HuH-7.5 (cell line): ENCODE data around the gene GNGT2.

ENCODE experiments used
- DNase-seq: peaks from one replicate; pipeline ENCODE4 v3.0.0; 2011; ENCODE audit warnings: low spot score

The GNGT2 gene

DNA sequence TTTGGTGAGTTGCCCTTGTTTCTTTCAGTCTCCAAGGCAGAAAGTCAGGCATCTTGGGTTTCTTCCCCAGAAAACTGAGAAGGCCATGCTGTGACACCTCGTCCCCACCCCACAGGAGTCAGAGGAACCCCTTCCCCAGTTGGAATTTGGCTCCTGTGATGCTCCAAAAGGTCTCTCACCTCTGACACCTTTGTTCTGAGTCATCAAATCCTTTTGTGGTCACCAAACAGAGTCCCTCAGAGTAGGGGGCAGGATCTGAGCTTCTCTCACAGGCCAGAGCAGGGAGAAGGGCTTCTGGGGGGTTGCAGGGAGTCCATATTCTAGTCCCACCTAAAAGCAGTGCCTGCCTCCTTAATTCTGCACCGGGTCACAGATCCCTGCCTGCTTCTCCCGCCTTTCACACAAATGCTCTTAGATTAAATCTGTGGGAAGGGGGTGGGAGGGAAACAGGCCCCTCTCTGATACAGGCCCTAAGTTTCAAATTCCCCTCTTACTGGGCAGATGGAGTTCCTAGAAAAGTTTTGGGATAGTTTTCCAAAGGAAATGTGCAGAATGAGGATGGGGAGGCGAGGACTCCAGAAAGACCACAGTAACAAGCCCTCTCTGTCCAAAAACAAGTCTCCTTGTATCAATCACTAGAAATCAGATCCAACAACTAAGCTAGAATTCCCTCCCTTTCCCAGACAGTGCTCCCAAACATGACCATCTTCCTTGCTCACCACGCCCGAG, 18.9 kb upstream of the GNGT2 start:
- DNase-seq = no peak

DNA sequence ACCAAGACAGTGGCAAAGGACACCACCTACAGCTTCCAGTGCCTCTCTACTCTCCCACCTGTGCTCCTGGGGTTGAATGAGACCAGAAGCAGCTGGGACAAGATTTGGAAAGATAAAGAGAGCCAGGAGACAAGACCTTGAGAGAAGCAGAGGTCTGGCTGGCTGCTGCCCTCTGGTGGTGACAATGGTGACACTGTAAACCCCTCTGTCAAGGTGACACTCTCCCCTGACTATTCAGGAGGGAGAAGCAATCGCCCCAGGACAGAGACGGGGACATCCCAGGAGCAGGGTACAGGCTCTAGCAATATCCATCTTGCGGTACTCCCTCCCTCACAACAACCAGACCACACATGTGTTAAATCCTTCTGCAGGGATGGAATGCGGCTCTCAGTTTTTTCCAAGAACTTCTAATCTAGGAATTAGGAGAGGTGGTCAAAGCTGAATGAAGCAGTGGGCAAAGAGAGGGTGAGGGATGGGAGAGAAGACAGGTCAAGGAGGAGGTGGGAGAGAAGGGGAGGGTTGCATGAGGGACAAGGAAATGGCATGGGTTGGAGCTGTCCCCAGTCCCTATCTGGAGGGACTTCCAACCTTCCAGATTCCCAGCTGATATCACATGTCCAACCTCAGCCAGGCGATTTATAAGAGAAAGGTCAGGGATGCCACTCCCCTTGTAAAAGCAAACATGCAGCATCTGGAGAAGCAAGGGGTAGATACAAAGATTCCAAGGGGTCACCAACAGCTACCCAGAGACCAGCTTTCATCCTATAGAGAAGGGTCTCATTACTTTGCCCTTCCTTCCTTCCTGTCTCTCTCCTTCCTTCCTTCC, 17.3 kb upstream of the GNGT2 start:
- peak; percentile 94 for DNase-seq

DNA sequence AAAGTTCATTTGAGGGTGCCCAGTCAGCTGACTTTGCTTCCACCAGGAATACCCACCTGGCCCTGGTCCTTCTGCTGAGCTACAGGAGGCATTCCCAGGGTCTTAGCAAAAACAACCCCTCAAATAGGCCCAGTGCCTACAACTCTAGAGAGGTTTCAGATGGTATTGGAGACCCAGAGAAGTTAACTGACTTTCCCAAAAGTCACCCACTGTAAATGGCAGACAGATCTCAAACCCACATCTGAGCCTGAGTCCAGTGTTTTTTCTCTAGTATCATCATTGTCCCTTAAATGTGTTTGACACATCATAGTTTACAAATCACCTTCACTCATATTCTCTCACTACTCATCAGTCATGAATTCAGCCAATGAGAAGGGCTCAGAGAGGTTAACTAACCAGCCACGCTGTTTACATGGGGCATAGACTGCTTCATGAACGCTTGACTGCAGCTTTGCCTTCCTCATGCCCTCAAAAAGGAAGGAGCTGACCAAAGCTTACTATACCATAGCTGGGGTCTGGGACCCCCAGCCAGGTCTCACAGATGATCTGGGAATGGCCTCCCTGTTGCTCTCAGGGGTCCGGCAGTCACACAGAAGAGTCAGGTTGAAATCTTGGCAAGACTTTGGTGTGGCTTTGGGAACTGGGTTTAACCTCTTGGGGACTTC, 16.5 kb upstream of the GNGT2 start:
- DNase-seq = no peak

DNA sequence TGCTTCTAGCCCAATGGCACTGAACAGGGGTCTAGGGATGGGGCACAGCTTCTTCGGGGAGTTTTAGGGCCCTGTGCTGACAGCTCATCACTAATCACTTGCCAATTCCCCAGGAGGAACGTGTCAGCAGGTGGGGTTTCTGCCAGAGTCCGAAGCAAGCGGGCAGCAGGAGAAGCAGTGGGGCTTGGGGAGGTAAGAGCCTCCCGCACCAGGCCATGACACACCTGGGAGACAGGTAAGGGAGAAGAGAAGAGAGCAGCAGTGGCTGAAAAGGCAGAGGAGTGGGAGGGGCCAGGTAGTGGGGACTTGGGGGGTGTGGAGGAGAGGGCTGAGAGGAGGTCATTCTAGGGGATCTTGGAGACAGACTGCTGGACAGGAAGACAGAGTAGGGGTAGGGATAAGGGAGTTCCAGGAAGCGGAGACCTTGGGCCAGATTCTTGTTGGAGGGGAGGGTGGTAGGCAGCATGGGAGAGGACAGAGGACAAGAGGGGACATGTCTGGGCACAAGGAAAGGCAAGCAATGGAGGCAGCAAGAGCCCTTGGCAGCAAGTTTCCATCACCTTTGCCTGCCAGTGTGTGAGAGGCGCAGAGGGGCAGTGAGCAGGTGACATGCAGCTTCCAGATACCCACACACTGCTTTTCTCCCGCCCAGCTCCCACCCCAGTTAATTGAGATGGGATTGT, 15.3 kb upstream of the GNGT2 start:
- no peak for DNase-seq

DNA sequence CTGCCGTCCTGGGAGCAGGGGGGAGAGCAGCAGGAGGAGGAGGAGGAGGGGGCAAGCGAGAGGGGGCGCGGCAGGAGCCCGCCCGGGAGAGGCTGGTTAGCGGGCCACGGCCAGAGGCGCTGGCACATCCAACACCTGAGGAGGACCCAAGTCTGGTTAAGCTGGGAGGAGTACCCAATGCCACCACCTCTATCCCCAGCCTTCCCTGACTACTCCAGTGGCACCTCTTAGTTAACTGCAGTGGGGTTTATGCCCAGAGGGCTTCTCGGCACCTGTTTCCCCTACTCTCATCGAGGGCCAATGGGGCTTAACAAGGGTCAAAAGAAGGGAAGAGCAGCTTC, 14.6 kb upstream of the GNGT2 start:
- DNase-seq = no peak

DNA sequence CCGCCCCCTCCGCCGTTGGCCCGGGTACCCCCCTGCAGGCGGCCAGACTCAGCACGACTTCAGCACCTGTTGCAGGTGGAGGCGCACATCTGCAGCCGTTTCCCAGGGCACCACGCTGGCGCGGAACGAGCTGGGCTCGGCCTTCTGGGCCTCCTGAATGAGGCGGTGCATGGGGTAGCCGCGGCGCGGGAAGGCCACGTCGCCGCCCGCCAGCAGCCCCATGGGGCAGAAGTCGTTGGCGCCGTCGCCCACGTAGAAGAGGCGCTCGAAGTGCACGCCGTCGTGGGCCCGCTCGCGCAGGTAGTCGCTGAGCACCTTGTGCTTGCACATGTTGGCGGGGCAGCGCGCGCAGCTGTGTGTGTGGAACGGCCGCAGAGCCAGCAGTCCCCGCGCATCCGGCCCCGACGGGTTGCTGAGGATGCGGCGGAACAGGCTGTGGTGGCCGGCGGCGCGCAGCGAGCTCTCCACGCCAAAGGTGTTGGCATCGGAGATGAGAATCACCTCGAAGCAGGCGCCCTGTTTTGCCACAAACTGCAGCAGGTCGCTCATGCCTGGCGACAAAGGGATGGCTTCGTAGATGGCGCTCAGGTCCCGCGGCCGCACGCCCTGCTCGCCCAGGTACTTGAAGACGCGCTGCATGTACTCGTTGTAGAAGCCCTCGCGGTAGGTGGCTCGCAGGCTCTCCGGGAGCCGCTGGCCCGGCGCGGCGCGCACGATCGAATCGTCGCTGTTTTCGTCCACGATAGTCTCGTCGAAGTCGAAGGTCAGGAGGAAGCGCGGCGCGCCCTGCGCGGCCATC, 14.0 kb upstream of the GNGT2 start:
- no peak for DNase-seq

DNA sequence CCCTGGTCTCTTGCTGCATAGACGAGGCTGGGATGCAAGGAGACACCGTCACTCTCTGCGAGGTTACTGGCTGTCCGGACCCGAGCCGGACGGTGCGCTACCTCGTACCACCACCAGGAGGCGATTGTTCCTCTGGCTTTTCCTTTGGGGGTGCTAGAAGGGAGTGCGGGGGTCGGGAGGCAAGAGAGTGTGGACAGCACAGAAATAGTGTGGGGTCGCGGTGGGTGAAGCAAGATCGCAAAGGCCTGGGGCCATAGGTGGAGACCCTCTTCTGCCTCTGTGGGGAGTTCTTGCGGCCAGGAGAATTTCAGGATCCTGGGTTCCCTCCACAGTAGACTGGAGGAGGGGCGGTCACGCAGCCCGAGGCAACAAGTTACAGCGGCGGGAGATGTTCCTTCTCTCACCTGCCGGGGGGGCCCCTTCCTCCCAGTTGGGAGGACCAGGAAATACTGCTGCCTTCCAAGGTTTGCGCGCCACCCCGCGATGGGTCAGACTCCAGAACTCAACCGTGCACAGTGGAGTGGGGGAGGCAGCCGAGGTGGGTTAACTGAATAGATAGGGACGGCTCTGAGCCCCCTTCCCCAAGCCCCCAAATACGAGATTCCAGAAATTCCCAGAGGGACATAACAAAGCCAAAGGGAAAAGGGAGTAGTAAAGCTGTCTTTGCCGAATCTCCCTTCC, 13.3 kb upstream of the GNGT2 start:
- DNase-seq = peak; percentile 88

DNA sequence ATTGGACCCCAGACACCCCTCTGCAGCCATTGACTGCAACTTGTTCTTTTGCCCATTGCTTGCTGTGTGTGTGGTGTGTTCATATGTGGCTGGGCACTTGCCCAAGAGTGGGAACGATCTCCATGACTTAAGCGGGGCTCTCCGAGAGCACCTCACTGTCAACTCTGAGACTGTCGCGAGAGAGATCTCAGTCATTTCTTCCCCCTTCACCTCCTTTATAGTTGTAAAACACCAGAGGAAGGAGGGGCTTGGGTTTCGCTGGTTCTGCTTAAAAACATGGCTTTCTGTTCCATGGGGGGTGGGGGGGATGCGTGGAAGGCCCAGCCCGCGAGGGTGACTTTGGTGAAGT, 12.8 kb upstream of the GNGT2 start:
- no peak for DNase-seq

DNA sequence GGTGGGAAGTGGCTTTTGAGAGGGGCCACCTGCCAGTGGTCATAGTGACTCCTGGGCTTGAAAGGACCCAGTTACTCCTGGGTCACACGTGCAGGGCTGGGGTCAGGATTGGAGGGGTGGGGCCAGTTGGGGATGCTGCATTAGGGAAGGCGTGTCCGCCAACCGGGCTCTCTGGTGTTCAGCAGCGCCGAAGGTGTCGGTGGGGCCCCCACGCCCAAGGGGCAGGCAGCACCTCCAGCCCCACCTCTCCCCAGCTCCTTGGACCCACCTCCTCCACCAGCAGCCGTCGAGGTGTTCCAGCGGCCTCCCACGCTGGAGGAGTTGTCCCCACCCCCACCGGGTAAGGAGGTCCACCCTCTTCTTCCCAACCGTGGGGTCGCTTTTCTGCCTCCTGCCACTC, 9.6 kb upstream of the GNGT2 start:
- DNase-seq = no peak

DNA sequence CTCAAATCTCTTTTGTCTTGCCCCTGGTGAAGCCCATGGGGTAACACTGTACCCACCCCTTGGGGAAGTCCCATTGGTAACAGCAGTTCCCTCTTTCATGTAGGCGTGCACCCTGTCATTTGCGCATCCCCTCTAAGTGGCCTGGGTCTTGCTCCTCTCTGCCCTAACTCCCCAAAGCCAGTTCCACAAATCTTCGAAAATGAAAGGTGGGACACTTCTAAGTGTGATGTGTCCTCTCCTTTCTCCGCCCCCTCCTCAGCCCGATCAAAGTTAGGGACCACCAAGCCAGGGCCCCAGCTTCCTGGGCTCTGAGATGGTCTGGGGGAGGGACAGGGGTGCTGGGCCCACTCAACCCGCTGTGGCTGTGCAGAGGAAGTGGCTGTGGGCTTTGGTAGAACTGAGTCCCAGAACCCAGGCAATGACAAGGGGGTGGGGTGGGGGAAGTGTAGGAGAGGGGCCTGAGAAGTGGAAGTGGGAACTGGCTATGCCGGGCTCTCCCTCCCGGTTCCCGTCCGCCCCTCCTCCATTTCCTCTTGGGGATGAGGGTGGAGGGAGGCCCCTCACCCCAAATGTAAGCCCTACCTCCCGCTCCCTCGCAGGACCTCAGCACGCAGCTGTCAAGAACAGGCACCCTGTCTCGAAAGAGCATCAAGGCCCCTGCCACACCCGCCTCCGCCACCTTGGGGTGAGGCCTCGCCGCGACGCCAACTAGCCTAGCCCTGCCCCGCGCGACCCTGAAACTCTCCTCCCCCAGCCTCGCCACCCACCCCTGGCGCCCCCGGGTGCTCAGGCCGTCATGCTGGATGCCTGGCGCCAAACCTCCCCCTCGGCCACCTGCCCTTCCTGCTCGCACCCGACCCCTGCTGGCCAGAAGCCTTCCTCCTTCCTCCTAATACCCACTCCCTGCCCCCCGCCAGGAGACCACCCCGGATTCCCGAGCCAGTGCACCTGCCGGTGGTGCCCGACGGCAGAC, 8.9 kb upstream of the GNGT2 start:
- DNase-seq = no peak

DNA sequence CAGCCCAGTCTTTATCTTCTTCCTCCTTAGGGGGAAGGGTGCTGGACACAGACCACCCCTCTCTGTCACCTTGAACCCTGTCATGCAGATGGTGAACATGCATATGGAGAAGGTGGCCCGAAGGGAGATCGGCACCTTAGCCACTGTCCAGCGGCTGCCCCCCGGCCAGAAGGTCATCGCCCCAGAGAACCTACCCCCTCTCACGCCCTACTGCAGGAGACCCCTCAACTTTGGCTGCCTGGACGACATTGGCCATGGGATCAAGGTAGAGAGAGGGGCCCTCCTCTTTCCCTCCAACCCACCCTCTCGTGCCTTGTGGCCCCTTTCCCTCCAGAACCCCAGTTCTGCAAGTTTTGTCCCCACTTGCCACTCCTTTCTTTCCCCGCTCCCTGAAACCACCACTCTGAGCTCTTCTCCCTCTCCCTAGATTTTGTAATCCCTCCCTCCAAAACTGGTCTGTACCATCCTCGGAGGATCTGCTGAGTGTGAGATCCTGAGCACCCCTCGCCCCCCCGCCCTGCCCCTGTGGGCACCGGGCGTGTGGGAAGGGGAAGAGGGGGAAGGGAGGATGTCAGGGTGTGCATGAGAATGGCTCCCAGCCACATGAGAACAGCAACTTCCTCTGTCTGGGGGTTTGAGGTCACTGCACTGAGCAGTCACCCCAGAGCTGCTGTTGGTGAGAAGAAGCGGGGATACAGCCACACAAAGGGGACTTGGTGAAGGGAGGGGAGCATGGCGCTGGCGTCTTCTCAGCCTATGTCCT, 7.5 kb upstream of the GNGT2 start:
- DNase-seq = no peak

DNA sequence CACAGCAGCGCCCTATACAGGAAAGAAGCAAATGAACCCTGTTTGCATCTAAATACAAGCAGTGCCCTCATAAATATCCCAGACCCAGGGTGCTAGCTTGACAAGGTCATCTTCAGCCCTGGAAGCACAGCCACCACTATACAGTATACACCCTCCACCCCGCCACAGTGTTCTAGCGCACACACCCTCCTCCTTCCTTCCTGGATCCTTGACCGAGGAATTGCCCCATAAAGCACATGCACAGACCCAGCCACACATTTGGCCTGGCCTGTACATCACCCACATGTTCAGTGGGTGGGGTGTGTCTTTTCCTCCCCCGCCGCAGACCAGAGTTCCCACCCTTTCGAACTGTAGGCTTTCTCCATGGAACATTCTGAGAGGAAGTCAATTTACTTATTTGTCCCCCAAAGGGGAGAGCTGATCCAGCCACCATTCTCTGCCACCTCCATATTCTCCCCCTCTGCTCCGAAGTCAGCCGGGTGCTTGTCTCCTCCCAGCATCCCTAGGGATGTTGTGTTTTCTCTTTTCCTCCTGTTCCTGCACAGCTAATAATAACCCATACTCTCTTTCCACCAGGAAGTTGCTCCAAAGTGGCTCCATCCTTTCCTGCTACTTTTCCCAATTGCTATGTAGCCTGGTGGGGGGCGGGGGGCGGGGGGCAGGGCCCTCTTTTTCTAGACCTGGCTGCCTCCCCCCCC, 6.7 kb upstream of the GNGT2 start:
- DNase-seq = no peak

DNA sequence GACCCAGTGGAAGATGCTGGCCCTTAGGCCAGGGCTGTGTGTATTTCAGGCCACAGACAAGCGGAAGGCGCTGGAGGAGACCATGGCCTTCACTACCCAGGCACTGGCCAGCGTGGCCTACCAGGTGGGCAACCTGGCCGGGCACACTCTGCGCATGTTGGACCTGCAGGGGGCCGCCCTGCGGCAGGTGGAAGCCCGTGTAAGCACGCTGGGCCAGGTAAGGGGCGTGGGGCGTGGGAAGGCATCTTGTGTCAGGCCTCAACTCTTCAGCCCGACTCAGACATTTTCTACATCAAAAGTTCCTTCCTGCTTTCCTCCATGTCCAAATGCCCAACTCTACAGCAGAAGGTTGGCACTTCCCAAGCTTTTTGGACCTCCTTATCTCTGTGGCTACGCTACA, 6.1 kb upstream of the GNGT2 start:
- DNase-seq = no peak

DNA sequence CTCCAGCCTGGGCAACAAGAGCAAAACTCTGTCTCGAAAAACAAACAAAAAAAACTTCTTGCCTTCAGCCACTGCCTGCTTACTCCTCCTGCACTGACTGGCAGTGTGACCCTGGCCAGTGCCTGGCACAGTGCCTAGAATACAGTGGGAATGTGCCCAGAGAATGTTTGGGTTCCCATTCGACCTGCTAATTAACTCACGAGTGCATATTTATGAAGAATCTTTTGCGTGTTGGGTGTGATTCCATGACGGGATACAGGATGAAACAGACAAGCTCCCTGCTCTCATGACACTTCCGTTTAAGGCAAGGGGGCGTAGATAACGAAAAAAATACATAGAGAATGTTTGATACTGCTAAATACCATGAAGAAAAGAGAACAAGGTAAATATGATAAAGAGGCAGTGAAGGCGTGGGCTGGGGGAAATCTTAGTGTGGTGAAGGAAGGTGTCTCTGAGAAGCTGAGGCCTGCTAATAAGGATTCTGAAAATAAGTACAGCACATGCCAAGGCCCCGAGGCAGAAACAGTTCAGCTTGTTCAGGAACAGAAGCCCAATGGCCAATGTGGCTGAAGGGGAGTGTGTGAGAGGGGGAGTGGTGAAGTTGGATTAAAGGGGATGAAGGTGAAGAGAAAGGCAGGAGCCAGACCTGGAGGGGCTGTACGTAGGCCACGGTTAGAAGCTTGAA, 4.4 kb upstream of the GNGT2 start:
- DNase-seq = no peak

DNA sequence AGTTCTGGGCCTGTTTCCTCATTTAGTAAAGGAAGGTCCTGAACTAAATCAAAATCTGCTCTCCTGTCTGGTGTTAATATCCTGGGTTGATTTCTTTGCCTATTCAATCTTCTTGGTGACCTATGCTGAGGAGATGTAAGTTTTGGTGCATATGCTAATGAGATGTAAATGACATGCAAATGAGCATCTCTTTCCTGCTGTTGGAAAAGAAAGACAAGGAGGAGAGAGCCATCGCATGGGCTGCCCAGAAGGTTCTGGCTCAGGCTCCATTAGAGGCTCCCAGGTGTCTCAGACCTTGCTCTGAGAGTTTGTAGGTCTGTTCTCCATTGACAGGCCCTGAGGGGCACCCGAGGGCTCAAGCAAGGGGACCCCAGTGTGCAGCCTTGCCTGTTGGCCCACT, 3.5 kb upstream of the GNGT2 start:
- DNase-seq = no peak

DNA sequence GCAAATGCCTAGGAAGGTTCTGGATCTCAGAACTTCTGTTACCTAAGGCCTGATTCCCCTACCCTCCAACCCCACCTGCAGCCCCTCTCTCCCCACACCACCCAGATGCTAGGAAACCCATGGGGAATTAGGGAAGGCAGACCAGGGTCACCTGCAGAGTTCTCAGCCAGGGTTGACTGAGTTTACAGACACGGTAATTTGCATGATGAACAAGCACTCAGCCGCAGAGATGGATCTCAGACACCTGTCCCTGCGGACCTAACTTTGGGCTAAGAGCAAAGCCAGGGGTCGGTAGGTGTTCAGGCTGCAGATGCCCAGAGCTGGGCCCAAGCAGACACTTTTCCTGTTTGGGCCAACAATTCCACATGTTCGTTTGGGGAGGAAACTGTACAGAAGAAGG, 3.0 kb upstream of the GNGT2 start:
- no peak for DNase-seq

DNA sequence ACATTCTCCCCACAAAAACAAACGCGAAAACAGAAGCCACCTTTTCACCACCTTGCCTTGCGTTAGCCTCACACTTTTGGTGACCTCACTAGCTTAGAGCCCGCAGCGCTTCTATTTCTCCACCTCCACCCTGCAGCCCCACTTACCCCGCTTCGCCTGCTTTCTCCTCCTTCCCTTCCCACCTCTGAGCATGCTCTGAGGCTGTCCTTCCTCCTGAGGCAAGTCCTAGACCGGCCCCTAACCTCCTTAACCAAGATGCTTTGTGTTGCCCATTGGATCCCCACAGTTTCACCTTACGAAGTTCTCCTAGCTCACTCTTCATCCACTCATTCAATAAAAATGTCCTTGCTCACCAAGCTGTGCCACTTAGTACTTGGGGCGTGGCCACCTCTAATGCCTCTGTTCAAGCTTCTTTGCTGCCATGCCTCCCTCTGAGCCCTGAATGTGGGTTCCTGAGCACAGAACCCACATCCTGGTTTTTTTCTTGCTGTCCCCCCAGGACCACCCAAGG, 1.3 kb downstream of the GNGT2 start:
- no peak for DNase-seq

DNA sequence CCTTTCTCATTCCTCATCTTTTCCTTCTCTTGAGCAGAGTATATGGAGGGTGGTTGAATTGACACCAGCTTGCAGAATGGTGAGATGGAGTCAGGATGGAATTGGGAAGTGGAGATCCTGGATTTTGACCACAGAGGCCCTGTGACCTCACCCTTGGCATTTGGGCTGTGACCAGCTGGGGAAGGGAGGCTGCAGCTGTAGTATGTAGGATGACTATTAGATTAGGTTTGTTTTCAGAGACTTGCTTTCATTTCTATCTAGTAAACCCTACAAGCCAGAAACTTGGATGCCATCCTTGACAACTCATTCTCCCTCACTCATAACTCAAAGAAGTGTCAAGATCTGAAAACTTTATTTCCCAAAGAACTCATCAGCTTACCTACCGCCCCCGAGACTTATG, 5.9 kb downstream of the GNGT2 start:
- DNase-seq = no peak
